Mucosa of rectum (tissue), 2 donors: Measurements from ENCODE around the gene GJB4.

Source experiments
- H3K27ac ChIP-seq, 2 donors: one replicate each; pipeline ENCODE4 v1.7.0; 2013; ENCODE audit warnings: inconsistent platforms in 2 of 2, low read depth in 2 of 2, low read length in 2 of 2
- H3K27me3 ChIP-seq, 2 donors: one replicate each; pipeline ENCODE4 v1.7.0; 2013; ENCODE audit warnings: low read length in 2 of 2; ENCODE audit not compliant: control insufficient read depth in 2 of 2, insufficient read depth in 2 of 2
- H3K36me3 ChIP-seq, 2 donors: one replicate each; pipeline ENCODE4 v1.7.0; 2013; ENCODE audit warnings: low read length in 2 of 2; ENCODE audit not compliant: control insufficient read depth in 2 of 2, insufficient read depth in 2 of 2
- H3K4me1 ChIP-seq, 2 donors: one replicate each; pipeline ENCODE4 v1.7.0; 2013; ENCODE audit warnings: low read length in 2 of 2, mild to moderate bottlenecking in 1 of 2; ENCODE audit not compliant: control insufficient read depth in 2 of 2, insufficient read depth in 2 of 2
- H3K4me3 ChIP-seq, 2 donors: one replicate each; pipeline ENCODE4 v1.7.0; 2013; ENCODE audit warnings: low read length in 2 of 2
- H3K9ac ChIP-seq, 2 donors: one replicate each; pipeline ENCODE4 v1.7.0; 2013; ENCODE audit warnings: low read length in 2 of 2, low read depth in 1 of 2, mild to moderate bottlenecking in 1 of 2
- H3K9me3 ChIP-seq, 2 donors: one replicate each; pipeline ENCODE4 v1.7.0; 2013; ENCODE audit warnings: low read length in 2 of 2; ENCODE audit not compliant: control insufficient read depth in 2 of 2
- donor health status: healthy.
- donor health status: Normal muscosa, but diverticular disease.

GJB4 gene

DNA sequence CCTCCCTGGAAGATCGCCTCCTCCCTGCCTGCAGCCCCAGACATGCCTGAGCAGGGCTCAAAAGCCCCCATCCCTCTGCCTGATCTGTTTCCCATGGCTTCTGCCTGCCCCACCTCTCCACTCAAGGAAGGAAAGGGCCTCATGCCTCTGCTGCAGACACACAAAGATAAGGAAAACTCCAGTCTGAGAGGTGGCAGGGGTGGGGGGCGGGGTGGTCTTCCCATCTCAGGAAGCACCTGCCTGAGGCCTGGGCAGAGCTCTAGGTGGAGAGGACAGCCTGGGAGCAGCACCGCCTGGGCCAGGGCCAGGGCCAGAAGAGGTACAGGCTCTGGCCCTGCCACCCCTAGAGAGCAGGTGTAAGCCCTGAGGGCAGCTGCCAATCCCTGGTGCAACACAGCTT, 17.4 kb downstream of the GJB4 start:
- H3K27me3 ChIP-seq, result peaks cover 5 to 7% of the 10 kb centered on the region in 2 donors
- no peaks in the 10 kb centered on the region for H3K9me3 ChIP-seq
- H3K9ac ChIP-seq, result no peak overlapping the region
- peaks cover 3 to 5% of the 10 kb centered on the region in 2 donors for H3K4me1 ChIP-seq
- no peak overlapping the region for H3K27ac ChIP-seq
- no peak overlapping the region for H3K4me3 ChIP-seq
- no peaks in the 10 kb centered on the region for H3K36me3 ChIP-seq

DNA sequence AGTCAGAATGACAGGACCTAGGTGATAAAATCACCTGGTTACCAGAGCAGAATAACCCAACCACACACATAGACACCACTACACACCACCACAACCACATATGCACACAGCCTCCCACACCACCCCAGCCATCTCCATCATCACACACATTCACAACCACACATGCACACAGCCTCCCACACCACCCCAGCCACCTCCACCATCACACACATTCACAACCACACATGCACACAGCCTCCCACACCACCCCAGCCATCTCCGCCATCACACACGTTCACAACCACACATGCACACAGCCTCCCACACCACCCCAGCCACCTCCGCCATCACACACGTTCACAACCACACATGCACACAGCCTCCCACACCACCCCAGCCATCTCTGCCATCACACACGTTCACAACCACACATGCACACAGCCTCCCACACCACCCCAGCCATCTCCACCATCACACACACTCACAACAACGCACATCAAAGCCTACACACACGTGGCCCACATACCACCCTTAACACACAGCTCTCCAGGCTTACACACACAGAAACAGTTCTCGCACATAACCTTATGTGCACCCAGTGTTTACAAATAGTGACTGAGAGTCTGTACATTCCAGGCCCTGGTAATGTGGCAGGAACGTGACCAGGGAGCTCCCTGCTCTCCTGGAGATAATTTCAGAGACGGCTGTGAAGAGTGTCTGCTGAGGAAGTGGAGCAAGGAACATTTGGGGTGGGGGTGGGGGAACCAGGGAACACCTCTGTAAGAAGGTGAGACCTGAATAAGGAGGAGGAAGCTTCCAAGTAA, 18.2 kb downstream of the GJB4 start:
- no peaks in the 10 kb centered on the region for H3K9me3 ChIP-seq
- H3K4me1 ChIP-seq, result peaks cover 7 to 8% of the 10 kb centered on the region in 2 donors
- H3K27me3 ChIP-seq, result peaks cover 10 to 15% of the 10 kb centered on the region in 2 donors
- no peak overlapping the region for H3K27ac ChIP-seq
- H3K36me3 ChIP-seq, result no peaks in the 10 kb centered on the region
- H3K4me3 ChIP-seq, result no peak overlapping the region
- no peak overlapping the region for H3K9ac ChIP-seq

DNA sequence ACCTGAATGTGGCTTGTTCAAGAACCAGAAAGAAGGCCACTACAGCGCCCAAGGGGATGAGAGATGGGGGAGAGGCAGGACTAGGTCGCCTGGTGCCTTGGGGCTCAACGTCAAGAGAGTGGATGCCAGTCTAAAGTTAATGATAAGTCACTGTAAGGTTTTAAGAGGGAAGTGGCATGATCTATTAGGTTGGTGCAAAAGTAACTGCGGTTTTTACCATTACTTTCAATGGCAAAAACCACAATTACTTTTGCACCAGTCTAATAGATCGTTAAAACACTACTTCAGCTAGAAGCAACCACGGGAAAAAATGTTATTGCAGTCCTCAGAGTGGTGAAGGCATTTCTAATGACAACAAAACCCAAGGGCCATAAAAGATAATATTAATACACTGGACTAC, 18.8 kb downstream of the GJB4 start:
- Histone ChIP-seq H3K4me3 (no peak overlapping the region), H3K27ac (no peak overlapping the region), H3K9ac (no peak overlapping the region), H3K27me3 (peaks cover 10 to 16% of the 10 kb centered on the region in 2 donors), H3K9me3 (no peaks in the 10 kb centered on the region), H3K4me1 (peaks cover 8 to 14% of the 10 kb centered on the region in 2 donors), H3K36me3 (no peaks in the 10 kb centered on the region)

DNA sequence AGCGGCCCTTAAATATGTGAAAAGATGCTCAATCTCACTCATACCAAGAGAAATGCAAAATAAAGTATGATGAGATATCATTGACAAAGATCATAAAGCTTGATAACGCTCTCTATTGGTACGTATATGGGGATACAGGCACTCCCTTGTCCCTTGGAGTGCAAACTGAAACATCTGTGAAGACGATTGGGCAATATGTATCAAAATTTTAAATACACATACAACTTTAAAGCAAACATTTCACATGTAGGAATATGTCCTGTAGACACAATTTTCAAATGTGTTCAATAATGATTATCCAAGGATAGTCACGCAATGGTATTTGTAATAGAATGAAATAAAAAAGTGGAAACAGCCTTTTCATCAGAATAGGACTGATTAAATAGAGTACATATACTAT, 19.5 kb downstream of the GJB4 start:
- no peaks in the 10 kb centered on the region for H3K36me3 ChIP-seq
- H3K4me1 ChIP-seq, result peaks cover 14 to 19% of the 10 kb centered on the region in 2 donors
- H3K9me3 ChIP-seq, result no peaks in the 10 kb centered on the region
- no peak overlapping the region for H3K27ac ChIP-seq
- peaks cover 10 to 18% of the 10 kb centered on the region in 2 donors for H3K27me3 ChIP-seq
- H3K4me3 ChIP-seq, result no peak overlapping the region
- no peak overlapping the region for H3K9ac ChIP-seq

GRCh38 chr1:34779526-34779925, 20.0 kb downstream of the GJB4 start:
- Histone ChIP-seq H3K27ac (no peak overlapping the region), H3K4me3 (no peak overlapping the region), H3K4me1 (peaks cover 14 to 23% of the 10 kb centered on the region in 2 donors), H3K36me3 (peaks cover 1 to 2% of the 10 kb centered on the region in 2 donors), H3K27me3 (peaks cover 10 to 18% of the 10 kb centered on the region in 2 donors), H3K9me3 (no peaks in the 10 kb centered on the region), H3K9ac (no peak overlapping the region)

GRCh38 chr1:34779962-34780361, 20.4 kb downstream of the GJB4 start:
- Histone ChIP-seq H3K9me3 (no peaks in the 10 kb centered on the region), H3K4me1 (peaks cover 14 to 23% of the 10 kb centered on the region in 2 donors), H3K27me3 (peaks cover 10 to 18% of the 10 kb centered on the region in 2 donors), H3K36me3 (peaks cover 3 to 6% of the 10 kb centered on the region in 2 donors), H3K27ac (no peak overlapping the region), H3K9ac (no peak overlapping the region), H3K4me3 (no peak overlapping the region)

- Histone ChIP-seq H3K27me3 (peaks cover 10 to 18% of the 10 kb centered on the region in 2 donors), H3K4me1 (peaks cover 14 to 23% of the 10 kb centered on the region in 2 donors), H3K9me3 (no peaks in the 10 kb centered on the region), H3K4me3 (peak overlapping the region; percentile 61 to 62), H3K36me3 (peaks cover 3 to 6% of the 10 kb centered on the region in 2 donors), H3K27ac (peak overlapping the region in 1 of 2 donors; percentile 84), H3K9ac (peak overlapping the region in 1 of 2 donors; percentile 76)
These were observed 21.0 kb downstream of the GJB4 start for GRCh38 chr1:34780528-34780927.

DNA sequence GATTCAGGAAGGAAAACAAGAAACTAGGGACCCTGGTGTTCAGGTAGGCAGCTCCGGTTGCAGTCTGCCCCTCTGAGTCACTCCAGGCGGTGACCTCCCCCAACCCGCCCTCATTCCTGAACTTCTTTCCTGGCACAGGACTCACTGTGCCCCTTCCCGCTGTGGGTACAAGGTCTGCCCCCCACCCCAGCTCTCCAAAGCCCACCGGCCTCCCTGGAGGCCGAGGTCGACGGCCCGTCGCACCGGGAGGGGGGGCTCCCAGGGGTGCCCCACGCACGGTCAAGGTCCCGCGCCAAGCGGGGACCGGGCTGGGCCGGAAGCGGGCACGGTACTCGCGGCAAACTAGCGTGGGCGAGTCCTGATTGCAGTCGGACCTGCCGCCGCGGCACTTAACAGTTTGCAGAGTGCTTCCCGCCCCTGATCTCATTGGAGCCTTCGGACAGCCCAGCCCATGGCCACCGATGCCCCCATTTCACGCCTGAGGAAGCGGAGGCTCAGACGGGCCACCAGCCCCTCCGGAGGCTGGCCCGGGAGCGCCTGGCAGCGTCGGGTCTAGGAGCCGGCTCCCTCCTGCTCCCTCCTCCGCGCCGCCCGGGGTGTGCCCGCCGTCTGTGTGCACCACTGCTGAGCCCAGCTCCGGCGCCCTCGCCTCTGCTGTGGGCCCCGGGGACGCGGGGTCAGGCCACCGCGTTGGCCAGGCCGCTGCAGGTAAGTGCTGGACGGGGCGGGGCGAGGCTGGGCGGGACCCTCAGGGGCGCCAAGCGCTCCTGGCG, 21.7 kb downstream of the GJB4 start, which contains the start of gene GJB3:
TSS of gene GJB3 (plus strand) at position 144 of the 773 bp plus-strand sequence. CDS start 3,549 bp downstream, outside the sequence.
- H3K4me1 ChIP-seq, result peaks cover 17 to 23% of the 10 kb centered on the region in 2 donors
- H3K36me3 ChIP-seq, result peaks cover 3 to 6% of the 10 kb centered on the region in 2 donors
- peak within 1 kb of the TSS; percentile 47 to 76 for H3K9ac ChIP-seq
- H3K27ac ChIP-seq, result peak within 1 kb of the TSS; percentile 84 to 91
- H3K4me3 ChIP-seq, result peak within 1 kb of the TSS; percentile 61 to 62
- peaks cover 10 to 21% of the 10 kb centered on the region in 2 donors for H3K27me3 ChIP-seq
- H3K9me3 ChIP-seq, result no peaks in the 10 kb centered on the region

GRCh38 chr1:34781844-34782391, 22.4 kb downstream of the GJB4 start:
- H3K9ac ChIP-seq, result peak overlapping the region; percentile 47 to 76
- H3K9me3 ChIP-seq, result no peaks in the 10 kb centered on the region
- peak overlapping the region; percentile 84 to 91 for H3K27ac ChIP-seq
- peaks cover 3 to 6% of the 10 kb centered on the region in 2 donors for H3K36me3 ChIP-seq
- peak overlapping the region; percentile 61 to 62 for H3K4me3 ChIP-seq
- peaks cover 20 to 26% of the 10 kb centered on the region in 2 donors for H3K4me1 ChIP-seq
- peaks cover 10 to 22% of the 10 kb centered on the region in 2 donors for H3K27me3 ChIP-seq
